ENCODE data around the gene TDRD3.

Gene TDRD3

GRCh38 chr13:60584976-60585375 lies 188.0 kb downstream of the TDRD3 start:
- no peak overlapping the region for H3K4me2 ChIP-seq (ENCODE audit: low read depth, low read length, poor library complexity, severe bottlenecking)

GRCh38 chr13:60590800-60591747 lies 194.1 kb downstream of the TDRD3 start:
- H3K9me2 ChIP-seq (replicated peaks; ENCODE audit: insufficient read depth, low read length) = no peaks in the 10 kb centered on the region
- no peaks in the 10 kb centered on the region for H4K20me1 ChIP-seq (ENCODE audit: low read depth, low read length)
- no peak overlapping the region for H3K4me2 ChIP-seq (ENCODE audit: low read depth, low read length, poor library complexity, severe bottlenecking)
- no peaks in the 10 kb centered on the region for H3K79me2 ChIP-seq (ENCODE audit: insufficient read depth, low read length)
- H3K4me3 ChIP-seq (ENCODE audit: insufficient read depth, low read length, poor library complexity, severe bottlenecking) = no peak overlapping the region
- TF ChIP-seq, protein P1, sequence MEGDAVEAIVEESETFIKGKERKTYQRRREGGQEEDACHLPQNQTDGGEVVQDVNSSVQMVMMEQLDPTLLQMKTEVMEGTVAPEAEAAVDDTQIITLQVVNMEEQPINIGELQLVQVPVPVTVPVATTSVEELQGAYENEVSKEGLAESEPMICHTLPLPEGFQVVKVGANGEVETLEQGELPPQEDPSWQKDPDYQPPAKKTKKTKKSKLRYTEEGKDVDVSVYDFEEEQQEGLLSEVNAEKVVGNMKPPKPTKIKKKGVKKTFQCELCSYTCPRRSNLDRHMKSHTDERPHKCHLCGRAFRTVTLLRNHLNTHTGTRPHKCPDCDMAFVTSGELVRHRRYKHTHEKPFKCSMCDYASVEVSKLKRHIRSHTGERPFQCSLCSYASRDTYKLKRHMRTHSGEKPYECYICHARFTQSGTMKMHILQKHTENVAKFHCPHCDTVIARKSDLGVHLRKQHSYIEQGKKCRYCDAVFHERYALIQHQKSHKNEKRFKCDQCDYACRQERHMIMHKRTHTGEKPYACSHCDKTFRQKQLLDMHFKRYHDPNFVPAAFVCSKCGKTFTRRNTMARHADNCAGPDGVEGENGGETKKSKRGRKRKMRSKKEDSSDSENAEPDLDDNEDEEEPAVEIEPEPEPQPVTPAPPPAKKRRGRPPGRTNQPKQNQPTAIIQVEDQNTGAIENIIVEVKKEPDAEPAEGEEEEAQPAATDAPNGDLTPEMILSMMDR (IDR thresholded peaks at IDR 0.05; ENCODE audit: insufficient read depth, low read length, poor library complexity, severe bottlenecking) = no peak
- no peak for TF ChIP-seq EZH2phosphoT487 (conservative IDR thresholded peaks at IDR 0.05; ENCODE audit: low read length)
- H3K36me3 ChIP-seq (ENCODE audit: low read length) = no peaks in the 10 kb centered on the region
- H3F3A ChIP-seq (ENCODE audit: insufficient read depth) = no peaks in the 10 kb centered on the region
- no peak overlapping the region for H3K27ac ChIP-seq (ENCODE audit: low read depth, low read length)
- no peaks in the 10 kb centered on the region for H3K9me3 ChIP-seq (ENCODE audit: insufficient read depth, low read length)
- no peak overlapping the region for H3K9ac ChIP-seq (ENCODE audit: low read length)
- no peak overlapping the region for H2AFZ ChIP-seq (ENCODE audit: low read depth, low read length, severe bottlenecking)
- no peaks in the 10 kb centered on the region for H3K27me3 ChIP-seq (ENCODE audit: low read length)

More at GRCh38 chr13:60584976-60585375, 188.0 kb downstream of the TDRD3 start:
- Histone ChIP-seq H3F3A (ENCODE audit: insufficient read depth) (no peaks in the 10 kb centered on the region), H3K9me2 (replicated peaks; ENCODE audit: insufficient read depth, low read length) (no peaks in the 10 kb centered on the region), H2AFZ (ENCODE audit: low read depth, low read length, severe bottlenecking) (no peak overlapping the region), H4K20me1 (ENCODE audit: low read depth, low read length) (no peaks in the 10 kb centered on the region), H3K27me3 (ENCODE audit: low read length) (no peaks in the 10 kb centered on the region), H3K9me3 (ENCODE audit: insufficient read depth, low read length) (no peaks in the 10 kb centered on the region), H3K36me3 (ENCODE audit: low read length) (no peaks in the 10 kb centered on the region), H3K79me2 (ENCODE audit: insufficient read depth, low read length) (no peaks in the 10 kb centered on the region), H3K27ac (ENCODE audit: low read depth, low read length) (no peak overlapping the region), H3K4me3 (ENCODE audit: insufficient read depth, low read length, poor library complexity, severe bottlenecking) (no peak overlapping the region), H3K9ac (ENCODE audit: low read length) (no peak overlapping the region)
- TF ChIP-seq, protein P1 (IDR thresholded peaks at IDR 0.05; ENCODE audit: insufficient read depth, low read length, poor library complexity, severe bottlenecking) = no peak
- no peak for TF ChIP-seq EZH2phosphoT487 (conservative IDR thresholded peaks at IDR 0.05; ENCODE audit: low read length)

DNA sequence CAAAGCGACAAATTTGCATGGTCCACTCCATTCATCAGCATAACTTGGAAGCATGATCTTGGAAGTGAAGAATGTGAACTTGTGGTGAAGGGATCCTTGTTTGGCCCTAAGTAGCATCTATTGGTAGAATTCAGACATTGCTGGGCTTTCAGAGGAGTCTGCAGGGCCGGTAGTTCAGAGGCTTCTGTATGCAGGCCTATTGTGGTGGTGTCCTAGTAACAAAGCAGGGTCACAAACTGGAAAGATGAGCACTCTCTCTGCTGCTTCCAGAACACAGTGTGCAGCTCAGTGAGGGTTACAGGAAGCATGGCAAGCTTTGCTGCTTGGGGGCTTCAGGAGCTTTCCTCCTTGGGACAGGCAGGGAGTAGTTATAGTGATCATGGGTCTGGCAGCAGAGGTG lies 206.0 kb downstream of the TDRD3 start:
- no peaks in the 10 kb centered on the region for H3K9me3 ChIP-seq (ENCODE audit: insufficient read depth, low read length)
- no peaks in the 10 kb centered on the region for H3K27me3 ChIP-seq (ENCODE audit: low read length)
- H3K36me3 ChIP-seq (ENCODE audit: low read length) = no peaks in the 10 kb centered on the region
- H2AFZ ChIP-seq (ENCODE audit: low read depth, low read length, severe bottlenecking) = no peak overlapping the region
- H3K9ac ChIP-seq (ENCODE audit: low read length) = no peak overlapping the region
- TF ChIP-seq, protein P1 (IDR thresholded peaks at IDR 0.05; ENCODE audit: insufficient read depth, low read length, poor library complexity, severe bottlenecking) = no peak
- TF ChIP-seq EZH2phosphoT487 (conservative IDR thresholded peaks at IDR 0.05; ENCODE audit: low read length) = no peak
- H4K20me1 ChIP-seq (ENCODE audit: low read depth, low read length) = no peaks in the 10 kb centered on the region
- H3K9me2 ChIP-seq (replicated peaks; ENCODE audit: insufficient read depth, low read length) = no peaks in the 10 kb centered on the region
- no peaks in the 10 kb centered on the region for H3K79me2 ChIP-seq (ENCODE audit: insufficient read depth, low read length)
- no peak overlapping the region for H3K4me3 ChIP-seq (ENCODE audit: insufficient read depth, low read length, poor library complexity, severe bottlenecking)
- no peak overlapping the region for H3K4me2 ChIP-seq (ENCODE audit: low read depth, low read length, poor library complexity, severe bottlenecking)
- H3K27ac ChIP-seq (ENCODE audit: low read depth, low read length) = no peak overlapping the region
- no peaks in the 10 kb centered on the region for H3F3A ChIP-seq (ENCODE audit: insufficient read depth)
